Body of pancreas (tissue), 4 donors: ENCODE results near the gene LTC4S. TPM values are rescaled to one million over a fixed set of nuclear protein-coding genes. Genes with fewer than 3 reads are reported as not detected.

ENCODE experiments used
- ATAC-seq: fragments of 150-250 bp; one replicate; pipeline ENCODE4 v1.9.1; 2016
- DNase-seq, 4 donors: peaks; one replicate each; pipeline ENCODE4 v3.0.0-alpha.2; 2019
- H3K27ac ChIP-seq, 4 donors: fragments of 200-600 bp; sonication (generic); 1 replicate in 3 of 4; 2 replicates in 1 of 4; pipeline versions ENCODE4 v1.5.1 to v1.6.1; 2016 to 2019; ENCODE audit warnings: mild to moderate bottlenecking in 1 of 4, mixed read lengths in 1 of 4, moderate library complexity in 1 of 4
- H3K27me3 ChIP-seq, 2 donors: fragments of 200-600 bp; sonication (generic); one replicate each; pipeline ENCODE4 v1.6.0; 2016; ENCODE audit warnings: mild to moderate bottlenecking in 1 of 2
- H3K36me3 ChIP-seq, 2 donors: fragments of 200-600 bp; sonication (generic); replicated peaks in 1 of 2; 2 replicates each; pipeline ENCODE4 v1.5.1; 2016; ENCODE audit warnings: low read depth in 2 of 2; ENCODE audit not compliant: insufficient read depth in 1 of 2
- H3K4me1 ChIP-seq: fragments of 200-600 bp; sonication (generic); one replicate; pipeline ENCODE4 v1.6.0; 2016
- H3K4me3 ChIP-seq, 2 donors: fragments of 200-600 bp; sonication (generic); 1 replicate in 1 of 2; 2 replicates in 1 of 2; pipeline ENCODE4 v1.5.1; 2016 to 2019
- H3K9me3 ChIP-seq, 3 donors: fragments of 200-600 bp; sonication (generic); 1 replicate in 2 of 3; 2 replicates in 1 of 3; pipeline ENCODE4 v1.5.1; 2016
- CTCF ChIP-seq, 7 experiments: fragments of 450-650 bp in 4 of 7; fragments of 200-600 bp in 3 of 7; sonication (generic) in 3 of 7; IDR thresholded peaks; one replicate each; pipeline ENCODE4 v1.5.1; 2016 to 2019; ENCODE audit warnings: antibody characterized with exemption in 7 of 7
- POLR2A ChIP-seq, 3 donors: fragments of 450-650 bp; IDR thresholded peaks; one replicate each; pipeline ENCODE4 v1.6.1; 2016; ENCODE audit warnings: antibody characterized with exemption in 3 of 3, mild to moderate bottlenecking in 2 of 3
- WGBS, 2 donors: methylation state at CpG; one replicate each; pipeline ENCODE4 v1.1.5; 2017; 5-methylcytosine and 5-hydroxymethylcytosine counted together
- intact Hi-C: fragments of 100-400 bp; cut with DNase I; formaldehyde crosslinking; loops from one replicate; pipeline ENCODE4 v1.15.1; 2023
- total RNA-seq, 2 donors: library from RNA; depleted of rRNA; stranded (reverse); fragments of >200 nt; gene quantifications; one replicate each; pipeline ENCODE4 v1.1.0, GENCODE V29; 2016

Gene LTC4S
- total RNA-seq, 2 donors from 2014 or later, result 10.6 to 16.2 TPM

DNA sequence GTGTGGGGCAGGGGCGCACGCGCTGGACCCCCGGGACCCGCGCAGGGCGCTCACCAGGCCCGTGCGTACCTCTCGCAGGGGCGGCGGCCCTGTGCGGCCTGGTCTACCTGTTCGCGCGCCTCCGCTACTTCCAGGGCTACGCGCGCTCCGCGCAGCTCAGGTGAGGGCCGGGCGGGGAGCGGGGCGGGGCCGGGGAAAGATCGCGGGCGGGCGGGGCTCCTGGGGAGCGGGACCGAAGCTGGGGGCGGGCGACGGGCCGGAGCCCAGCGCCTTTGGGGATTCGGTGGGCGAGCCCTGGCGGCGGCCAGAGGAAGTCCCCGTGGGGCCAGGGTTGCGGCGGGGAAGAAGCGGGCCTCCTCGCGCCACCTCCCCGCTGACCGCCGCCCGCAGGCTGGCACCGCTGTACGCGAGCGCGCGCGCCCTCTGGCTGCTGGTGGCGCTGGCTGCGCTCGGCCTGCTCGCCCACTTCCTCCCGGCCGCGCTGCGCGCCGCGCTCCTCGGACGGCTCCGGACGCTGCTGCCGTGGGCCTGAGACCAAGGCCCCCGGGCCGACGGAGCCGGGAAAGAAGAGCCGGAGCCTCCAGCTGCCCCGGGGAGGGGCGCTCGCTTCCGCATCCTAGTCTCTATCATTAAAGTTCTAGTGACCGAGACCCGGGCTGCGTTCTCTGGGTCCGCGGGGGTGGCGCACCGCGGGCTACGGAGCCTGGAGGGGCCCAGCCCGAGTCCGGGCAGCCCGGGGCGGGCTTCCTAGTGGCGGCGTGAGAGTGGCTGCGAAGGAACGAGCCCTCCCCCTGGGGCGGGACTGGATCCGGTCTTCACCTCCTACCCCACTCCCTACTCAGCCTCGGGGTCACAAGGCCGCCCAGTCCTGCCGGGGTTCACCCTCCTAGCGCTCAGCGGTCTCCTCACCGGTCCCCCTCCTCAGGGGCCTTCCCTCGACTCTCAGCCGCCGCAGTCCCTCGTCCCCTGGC, 2.4 kb downstream of the LTC4S start:
- peak; percentile 35 to 97 (median 90) for TF ChIP-seq CTCF (IDR thresholded peaks at IDR 0.05)
- peak; percentile 40 to 58 (median 49) for TF ChIP-seq POLR2A (IDR thresholded peaks at IDR 0.05)
- H3K9me3 ChIP-seq, result no peaks in the 10 kb centered on the region
- peaks cover 0 to 14% of the 10 kb centered on the region in 2 donors for H3K36me3 ChIP-seq
- ATAC-seq (peak; percentile 85), DNase-seq (peak; percentile 84 to 88 (median 84))
- H3K27ac ChIP-seq, result peak overlapping the region; percentile 82 to 95 (median 87)
- 1% methylated on average over 95 of the region's 113 CpGs; no CpG with 5 or more reads in 1 of the 2 donors for WGBS, 2 donors
- H3K27me3 ChIP-seq, result no peaks in the 10 kb centered on the region
- H3K4me3 ChIP-seq, result peak overlapping the region; percentile 5 to 33
- intact Hi-C loops, result no loop called here
- peaks cover 50% of the 10 kb centered on the region for H3K4me1 ChIP-seq

GRCh38 chr5:179796877-179797608, 3.3 kb downstream of the LTC4S start:
- Histone ChIP-seq H3K4me3 (no peak overlapping the region), H3K4me1 (peaks cover 53% of the 10 kb centered on the region), H3K27ac (peak overlapping the region; percentile 82 to 95 (median 87)), H3K9me3 (no peaks in the 10 kb centered on the region), H3K27me3 (no peaks in the 10 kb centered on the region), H3K36me3 (peaks cover 0 to 14% of the 10 kb centered on the region in 2 donors)
- intact Hi-C loops, result no loop called here
- 82 to 87% methylated on average over 14 to 20 of the region's 21 CpGs for WGBS, 2 donors
- ATAC-seq (no peak), DNase-seq (peak in 2 of 4 donors; percentile 16 to 18)
- TF ChIP-seq POLR2A (IDR thresholded peaks at IDR 0.05) (no peak), CTCF (IDR thresholded peaks at IDR 0.05) (no peak)

DNA sequence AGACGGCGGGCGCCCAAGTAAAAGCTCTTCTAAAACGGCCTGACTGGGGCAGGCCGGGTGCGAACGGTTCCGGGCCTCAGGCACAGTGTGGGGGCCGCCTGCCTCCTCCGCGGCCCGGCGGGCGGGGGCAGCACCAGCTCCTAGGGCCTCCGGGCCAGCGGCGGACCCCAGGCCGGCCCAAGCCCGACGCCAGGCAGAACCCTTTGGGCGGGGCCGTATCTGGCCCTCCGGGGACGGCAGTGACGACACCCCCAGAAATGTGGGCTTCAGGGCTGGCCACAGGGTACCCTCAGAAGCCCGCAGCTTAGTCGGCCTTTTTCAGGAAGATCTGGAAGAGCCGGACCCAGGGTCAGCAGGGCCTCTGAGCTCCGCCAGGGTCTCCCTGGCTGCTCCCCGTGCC, 4.0 kb downstream of the LTC4S start:
- H3K4me1 ChIP-seq, result peaks cover 53% of the 10 kb centered on the region

DNA sequence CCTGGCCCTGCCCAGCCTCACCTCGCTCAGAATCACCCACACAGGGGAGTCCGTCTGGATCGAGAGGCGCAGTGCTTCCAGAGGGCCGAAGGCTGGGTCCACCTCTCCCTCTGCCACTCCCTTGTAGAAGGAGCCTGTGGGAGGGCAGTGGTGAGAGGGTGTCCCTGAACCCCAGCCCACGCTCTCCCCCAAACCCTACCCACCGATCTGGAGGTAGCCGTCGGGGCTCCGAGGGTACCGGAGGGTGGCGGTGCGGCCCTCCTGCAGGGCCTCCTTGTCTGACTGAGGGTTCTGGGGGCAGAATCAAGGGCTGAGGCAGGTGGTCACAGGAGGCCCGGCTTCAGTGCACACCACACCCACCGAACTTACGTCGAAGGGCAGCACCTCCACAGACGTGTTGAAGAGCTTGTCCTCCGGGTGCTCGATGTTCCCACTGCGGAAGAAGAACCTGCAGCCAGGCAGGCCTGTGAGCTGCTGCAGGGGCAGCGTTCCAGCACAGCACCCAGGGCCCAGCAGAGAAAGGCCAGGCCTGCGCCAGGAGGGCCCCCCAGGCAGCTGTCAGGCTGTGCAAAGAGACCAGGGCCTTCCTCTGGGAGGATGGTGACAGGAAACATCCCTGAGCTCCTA, 4.5 kb downstream of the LTC4S start:
- no peak overlapping the region for H3K4me3 ChIP-seq
- intact Hi-C loops, result no loop called here
- H3K4me1 ChIP-seq, result peaks cover 53% of the 10 kb centered on the region
- H3K27ac ChIP-seq, result no peak overlapping the region
- no peak for DNase-seq
- H3K9me3 ChIP-seq, result no peaks in the 10 kb centered on the region
- peaks cover 0 to 14% of the 10 kb centered on the region in 2 donors for H3K36me3 ChIP-seq
- no peak for TF ChIP-seq POLR2A (IDR thresholded peaks at IDR 0.05)
- no peak for TF ChIP-seq CTCF (IDR thresholded peaks at IDR 0.05)
- WGBS, 2 donors, result 80 to 96% methylated on average over 1 to 23 of the region's 23 CpGs
- no peaks in the 10 kb centered on the region for H3K27me3 ChIP-seq
- ATAC-seq, result no peak

More for the DNA sequence above, 4.0 kb downstream of the LTC4S start:
- WGBS, 2 donors, result 91 to 93% methylated on average over 8 to 29 of the region's 30 CpGs
- Histone ChIP-seq H3K27me3 (no peaks in the 10 kb centered on the region), H3K9me3 (no peaks in the 10 kb centered on the region), H3K4me3 (no peak overlapping the region), H3K36me3 (peaks cover 0 to 14% of the 10 kb centered on the region in 2 donors), H3K27ac (no peak overlapping the region)
- TF ChIP-seq CTCF (IDR thresholded peaks at IDR 0.05) (no peak), POLR2A (IDR thresholded peaks at IDR 0.05) (no peak)
- intact Hi-C loops, result no loop called here
- DNase-seq (no peak), ATAC-seq (no peak)
